Activated CD4-positive, CD25-positive, alpha-beta regulatory T cell (primary cell): ENCODE data around the gene AHSG.
"Not testable (repeated sequence)": the region's sequence is repeated elsewhere in the genome, so short reads cannot be mapped to it uniquely, and the experiment has no call there.

ENCODE experiments used
- DNase-seq, 4 experiments: peaks; one replicate each; lab custom pipeline; 2025; lab: John Stamatoyannopoulos, UW

Gene AHSG

DNA sequence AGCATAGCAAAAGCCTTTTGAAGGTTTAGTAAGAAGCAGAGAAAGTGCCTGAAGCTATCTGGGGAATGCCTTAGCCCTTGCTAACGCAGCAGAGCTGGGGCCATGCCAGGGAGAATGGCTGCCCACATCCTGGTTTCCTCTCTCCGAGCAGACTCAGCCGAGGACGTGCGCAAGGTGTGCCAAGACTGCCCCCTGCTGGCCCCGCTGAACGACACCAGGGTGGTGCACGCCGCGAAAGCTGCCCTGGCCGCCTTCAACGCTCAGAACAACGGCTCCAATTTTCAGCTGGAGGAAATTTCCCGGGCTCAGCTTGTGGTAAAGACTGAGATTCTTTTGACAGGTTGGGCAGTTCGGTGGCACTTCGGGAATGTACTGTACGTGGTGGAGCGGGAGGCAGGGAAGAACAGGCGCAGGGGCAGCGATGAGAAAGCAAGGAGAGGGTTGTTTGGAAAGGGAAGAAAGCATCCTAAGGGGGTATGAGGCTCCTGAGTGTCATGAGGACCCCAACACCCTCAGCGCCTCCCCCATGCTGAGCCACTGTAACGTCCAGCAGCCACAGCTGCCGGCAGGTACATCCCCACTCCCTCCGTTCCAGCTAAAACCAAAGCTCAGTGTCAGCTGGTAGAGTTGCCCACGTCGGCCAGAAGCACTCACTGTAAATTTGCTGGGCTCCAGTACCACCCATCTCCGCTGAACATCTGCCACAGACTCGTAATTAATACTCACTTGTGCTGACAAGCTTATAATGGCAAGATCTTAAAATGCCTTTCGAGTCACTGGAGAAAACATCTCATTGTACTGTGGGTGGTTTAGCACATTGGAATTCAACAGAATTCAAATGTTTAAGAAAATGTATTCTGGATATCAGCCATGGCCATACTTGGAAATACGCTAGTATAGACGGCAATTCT is 4.4 kb downstream of the AHSG start:
- peak; percentile 58 to 73 (median 62) for DNase-seq

DNA sequence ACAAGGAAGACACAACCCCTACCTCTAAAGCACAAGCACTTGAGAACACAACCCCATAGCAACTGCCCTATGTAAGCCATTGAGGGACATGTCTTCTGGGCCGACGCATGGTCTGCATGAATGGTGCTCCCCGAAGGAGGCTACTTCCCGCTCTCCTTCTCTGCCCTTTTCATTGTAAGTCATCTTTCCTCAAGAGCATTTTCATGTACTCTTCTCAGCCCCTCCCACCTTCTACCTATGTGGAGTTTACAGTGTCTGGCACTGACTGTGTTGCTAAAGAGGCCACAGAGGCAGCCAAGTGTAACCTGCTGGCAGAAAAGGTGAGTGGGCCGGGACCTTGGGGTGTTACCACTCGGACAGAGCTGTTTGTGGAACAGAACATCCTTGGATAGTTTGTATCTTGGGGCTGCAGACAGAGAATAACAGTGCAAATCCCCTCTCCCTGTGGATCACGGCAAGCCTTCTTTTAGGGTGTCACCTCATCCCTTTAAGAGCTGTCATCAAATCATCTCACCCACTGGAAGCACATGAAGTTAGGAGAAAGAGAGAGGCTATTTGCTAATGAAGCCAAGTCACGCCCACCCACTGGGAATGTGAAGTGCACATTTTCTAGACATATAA is 5.6 kb downstream of the AHSG start:
- no peak for DNase-seq

DNA sequence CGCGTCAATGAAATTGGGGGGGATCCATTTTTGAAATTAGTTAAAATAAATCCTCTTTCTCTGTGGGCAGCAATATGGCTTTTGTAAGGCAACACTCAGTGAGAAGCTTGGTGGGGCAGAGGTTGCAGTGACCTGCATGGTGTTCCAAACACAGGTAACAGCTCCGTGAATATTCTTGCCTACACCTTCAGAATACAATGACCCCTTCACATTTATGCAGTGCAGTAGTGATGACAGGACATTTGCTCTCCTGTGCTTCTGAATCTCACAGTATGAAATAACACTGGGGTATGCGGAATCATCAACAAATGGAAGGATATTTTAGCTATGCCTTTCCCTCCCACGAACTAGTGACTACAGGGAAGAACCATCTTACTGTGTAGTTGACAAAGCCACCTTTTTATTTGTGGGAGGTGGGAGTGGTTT is 6.9 kb downstream of the AHSG start:
- DNase-seq: no peak

DNA sequence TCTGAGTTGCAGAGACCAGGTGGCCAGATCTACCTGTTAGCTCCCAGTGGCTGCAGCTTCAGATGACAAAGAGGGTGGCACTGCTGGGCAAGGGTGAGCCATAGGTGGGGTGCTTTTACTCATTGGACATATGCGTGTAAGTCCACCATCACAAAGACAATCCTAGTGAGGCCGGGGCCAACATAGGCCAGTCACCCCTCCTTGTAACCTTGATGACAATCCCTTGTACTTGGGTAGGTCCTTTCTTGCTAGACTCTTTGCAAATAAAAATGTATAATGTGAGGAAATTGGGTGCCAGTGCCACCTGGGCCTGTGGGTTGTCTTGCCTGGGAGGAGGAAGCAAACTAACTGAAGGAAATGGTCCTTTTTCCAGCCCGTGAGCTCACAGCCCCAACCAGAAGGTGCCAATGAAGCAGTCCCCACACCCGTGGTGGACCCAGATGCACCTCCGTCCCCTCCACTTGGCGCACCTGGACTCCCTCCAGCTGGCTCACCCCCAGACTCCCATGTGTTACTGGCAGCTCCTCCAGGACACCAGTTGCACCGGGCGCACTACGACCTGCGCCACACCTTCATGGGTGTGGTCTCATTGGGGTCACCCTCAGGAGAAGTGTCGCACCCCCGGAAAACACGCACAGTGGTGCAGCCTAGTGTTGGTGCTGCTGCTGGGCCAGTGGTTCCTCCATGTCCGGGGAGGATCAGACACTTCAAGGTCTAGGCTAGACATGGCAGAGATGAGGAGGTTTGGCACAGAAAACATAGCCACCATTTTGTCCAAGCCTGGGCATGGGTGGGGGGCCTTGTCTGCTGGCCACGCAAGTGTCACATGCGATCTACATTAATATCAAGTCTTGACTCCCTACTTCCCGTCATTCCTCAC is 7.6 kb downstream of the AHSG start:
- DNase-seq: no peak

DNA sequence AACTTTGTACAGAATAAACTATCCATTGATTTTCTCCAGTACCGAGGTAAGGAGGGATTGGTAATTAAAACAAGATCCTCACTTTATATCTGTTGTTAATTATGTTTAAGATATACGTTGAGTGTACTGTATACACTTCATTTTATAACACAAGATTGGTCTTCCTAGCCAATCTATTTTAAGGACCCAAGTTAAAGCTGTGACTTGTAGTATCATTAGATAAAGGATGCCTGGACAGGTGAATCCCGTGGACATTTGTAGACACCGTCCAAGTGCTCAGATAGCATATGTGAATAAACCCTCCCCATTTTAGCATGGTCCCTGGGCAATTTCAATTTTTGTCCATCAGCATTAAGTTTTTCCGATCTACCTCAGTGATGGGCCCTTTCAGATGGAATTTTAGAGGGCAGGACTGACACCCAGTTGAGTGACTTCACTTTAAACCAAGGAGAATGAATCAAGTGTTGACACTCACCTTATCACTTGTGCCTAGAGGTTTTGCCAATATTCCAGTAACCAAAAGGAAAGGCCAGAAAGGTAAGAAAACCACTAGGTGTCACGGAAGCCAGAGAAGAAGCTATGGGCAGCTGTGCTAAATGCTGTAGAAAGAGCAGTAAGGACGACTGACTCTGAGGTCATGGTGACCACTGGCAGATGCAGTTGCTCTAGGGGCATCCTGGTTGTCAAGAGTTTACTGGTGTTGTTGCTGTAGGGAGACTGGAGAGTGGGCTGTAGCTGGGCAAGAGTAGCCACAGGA is 9.2 kb downstream of the AHSG start:
- no peak for DNase-seq

DNA sequence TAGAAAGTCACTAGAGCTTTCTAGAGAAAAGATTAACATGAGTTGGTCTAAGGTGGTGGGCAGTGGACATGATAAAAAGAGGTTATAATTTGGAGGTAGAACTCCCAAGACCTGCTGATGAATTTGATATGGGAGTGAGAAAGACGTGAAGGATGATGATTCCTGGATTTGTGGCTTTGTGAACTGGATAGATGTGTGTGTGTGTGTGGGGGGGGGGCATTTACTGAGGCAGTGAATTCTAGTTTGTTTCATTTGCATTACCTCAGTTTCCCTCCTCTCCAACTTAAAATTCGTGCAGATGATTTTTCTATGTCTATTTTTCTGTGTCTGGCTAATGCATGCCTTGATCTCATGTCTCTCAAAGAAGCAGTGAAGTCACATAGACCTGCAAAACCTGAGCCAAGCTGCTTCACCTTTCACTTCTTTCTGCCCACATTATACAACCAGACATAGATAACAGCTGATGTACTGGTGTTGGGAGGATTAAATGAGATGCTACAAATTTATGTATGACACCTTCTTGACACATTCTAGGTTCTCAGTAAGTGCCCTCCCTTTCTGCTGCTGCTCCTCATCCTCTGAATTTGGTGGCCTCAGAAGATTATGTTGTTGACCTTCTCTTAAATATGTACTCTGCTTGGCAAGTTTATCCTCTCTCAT is 9.9 kb downstream of the AHSG start:
- DNase-seq: no peak

DNA sequence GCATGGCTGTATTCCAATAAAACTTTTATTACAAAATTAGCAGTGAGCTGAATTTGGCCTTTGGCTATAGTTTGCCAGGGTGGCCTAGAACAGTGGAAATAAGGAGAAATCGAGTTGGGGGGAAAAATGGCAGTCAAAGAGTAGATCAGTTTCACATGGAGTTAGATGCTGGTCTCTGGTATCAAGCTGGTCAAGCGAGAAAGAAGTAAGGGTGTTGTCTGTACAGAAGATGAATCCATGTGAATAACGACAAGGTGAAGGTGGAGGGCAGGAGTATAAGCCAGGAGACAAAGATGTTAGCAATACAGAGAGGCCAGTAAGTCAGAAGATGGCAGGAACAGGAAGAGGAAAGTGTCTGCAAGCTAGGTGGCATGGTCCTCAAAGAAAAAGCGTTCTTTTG is 11.7 kb downstream of the AHSG start:
- DNase-seq: no peak

DNA sequence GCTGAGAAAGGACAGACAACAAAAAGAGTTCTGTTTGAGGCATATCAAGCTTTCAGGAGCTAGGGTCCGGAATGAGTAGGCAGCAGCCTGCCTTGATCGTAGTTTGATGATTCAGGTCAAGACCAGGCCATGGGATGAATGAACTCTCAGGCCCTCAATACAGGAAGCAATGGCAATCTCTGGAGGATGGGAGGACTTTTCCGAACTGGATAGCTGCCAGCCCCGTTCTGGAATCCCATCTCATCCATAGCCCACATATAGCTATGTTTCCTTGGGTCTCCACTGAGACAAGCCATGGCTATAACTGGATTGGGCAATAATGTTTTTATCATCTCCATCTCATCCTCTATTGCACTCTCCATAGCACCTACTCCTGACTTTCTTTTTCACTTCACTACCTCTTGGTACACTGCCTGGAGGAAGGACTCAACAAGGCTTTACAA is 12.8 kb downstream of the AHSG start:
- no peak for DNase-seq

DNA sequence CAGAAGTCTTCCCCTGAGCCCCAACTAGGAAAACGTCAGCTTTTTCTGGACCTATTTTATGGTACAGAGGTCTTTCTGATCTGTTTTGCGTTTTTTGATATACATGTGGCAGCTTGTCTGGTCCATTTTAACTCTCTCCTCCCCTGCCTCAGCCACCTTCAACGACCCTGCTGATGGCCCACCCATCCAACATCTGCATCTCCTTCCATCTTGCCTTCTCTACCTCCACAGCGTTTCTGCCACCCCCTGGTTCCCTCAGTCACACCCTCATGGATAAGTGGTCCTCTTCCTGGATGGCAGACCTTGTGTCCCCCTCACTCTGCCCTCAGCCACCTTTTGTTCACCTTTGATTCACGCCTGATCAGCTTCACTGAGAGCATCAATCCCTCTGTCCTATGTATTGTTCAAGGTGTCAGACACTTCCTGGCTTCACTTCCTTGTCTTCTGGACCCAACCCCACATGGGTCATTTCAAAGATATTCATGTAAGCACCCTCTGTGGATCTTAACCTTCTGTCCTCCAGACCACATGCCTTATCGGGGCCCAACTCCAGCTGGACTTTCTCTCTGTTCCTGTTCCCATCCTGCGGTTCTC is 13.5 kb downstream of the AHSG start:
- no peak for DNase-seq

DNA sequence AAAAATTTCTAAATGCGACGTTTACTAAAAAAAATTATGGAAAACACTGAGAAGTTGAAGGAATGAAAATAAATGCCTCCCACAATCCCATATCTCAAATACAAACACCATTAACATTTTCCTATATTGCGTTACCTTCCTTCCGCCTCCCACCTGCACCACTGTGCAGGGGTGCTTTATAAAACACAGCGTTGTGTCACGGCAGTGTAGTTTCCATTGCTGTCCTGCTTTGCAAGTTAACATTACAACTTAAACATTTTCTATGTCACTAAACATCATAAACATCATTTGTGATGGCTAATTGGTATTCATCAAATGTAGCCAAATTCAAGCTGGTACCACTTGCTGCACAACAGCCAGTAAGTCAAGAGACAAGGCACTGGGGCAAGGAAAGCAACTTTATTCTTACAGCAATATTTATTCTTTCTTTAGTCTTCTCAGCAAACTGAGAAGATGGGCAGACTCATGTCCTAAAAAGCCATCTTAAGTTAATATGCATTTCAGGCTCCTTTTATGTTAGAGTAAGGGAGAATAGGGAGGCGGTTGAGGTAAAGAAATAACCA is 15.1 kb downstream of the AHSG start:
- no peak for DNase-seq

DNA sequence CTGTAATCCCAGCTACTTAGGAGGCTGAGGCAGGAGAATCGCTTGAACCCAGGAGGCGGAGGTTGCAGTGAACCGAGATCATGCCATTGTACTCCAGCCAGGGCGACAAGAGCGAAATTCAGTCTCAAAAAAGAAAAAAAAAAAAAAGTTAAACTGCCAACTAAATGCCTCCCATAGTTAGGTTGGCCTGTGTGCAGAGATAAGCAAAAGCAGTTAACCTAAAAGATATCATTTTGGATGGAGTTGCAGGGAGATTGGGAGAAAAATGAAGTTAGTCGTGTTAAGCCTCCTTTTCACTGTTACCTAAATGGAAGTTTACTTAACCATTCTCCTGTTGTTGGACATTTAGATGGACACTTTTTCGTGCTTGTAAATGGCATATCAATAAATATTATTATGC is 15.9 kb downstream of the AHSG start:
- no peak for DNase-seq

DNA sequence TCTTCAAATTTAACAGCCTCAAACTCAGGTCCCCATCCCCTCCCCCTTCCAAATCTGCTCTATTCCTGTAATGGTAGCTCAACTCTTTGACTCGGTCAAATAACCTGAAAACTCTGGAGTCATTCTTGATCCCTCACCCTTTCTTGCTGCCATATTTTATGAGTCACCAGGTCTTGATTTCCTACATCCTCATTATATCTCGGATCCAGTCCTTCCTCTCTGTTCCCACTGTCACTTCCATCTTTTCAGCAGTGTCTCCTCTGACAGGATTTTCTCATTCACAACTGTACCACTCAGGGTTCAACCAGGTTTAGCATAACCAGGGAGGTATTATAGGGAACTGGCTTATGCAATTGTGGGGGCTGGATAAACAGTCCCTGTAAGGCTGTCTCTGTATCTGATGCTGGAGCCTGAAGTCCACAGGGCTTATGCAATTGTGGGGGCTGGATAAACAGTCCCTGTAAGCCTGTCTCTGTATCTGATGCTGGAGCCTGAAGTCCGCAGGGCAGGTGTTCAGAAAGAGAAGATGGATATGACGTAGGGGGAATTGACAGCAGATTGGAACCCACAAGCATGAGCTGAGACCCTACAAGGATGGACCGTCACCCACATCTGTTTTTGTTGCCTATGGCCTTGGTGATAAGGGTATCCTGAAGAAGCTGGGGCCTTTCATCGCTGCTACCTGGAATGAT is 18.2 kb downstream of the AHSG start:
- DNase-seq: no peak

DNA sequence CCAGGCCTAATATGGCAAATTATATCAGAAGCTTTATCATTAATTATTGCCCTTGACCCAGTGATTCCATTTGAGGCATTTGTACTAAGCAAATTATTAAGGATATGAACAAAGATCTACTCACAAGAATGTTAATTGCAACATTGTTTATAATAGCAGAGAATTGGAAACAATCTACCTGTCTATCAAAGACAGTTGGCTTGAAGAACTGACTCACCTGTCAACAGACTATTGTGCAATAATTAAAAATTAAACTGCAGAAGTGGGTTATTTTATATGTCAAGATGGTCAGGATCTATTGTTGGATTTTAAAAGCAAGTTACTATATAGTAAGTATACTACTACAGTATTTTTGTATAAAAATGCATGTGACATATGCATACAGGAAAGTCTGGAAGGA is 20.6 kb downstream of the AHSG start:
- DNase-seq: no peak

DNA sequence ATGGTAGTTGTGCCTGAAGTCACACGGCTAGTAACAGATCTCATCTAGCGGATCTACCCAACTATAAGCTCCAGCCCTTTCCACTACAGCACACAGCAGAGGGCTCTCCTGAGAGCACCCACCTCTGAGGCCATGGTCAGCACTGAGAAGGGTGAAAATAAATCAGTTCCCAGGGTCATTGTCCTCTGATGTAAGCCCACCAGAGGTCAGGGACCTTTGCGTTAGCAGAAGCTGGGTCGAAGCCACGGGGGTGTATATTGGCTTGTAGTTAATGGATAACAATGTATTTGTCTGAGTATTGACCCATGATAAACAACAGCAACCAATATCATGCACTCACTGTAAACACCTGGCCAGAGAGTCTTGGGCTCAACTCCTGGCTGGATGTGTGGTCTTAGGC is 21.3 kb downstream of the AHSG start:
- DNase-seq: not testable (repeated sequence)

DNA sequence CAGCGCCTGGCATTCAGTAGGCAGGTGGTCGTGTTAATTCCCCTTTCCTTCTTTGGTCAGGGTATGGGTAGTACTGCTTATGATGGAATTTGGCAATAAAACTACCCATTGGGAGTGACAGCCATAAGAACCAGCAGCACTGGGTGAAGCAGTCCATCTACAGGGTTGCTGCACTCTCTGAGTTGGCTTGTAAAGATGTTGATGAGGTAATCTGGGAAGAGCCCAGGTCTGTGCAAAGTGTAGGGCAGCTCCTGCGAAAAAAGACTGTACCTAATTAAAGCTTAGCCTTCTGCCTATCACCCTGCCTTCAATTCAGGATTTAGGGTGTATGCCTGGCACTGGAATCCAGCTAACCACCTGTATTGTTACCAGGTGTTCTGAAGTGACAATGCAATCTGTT is 22.7 kb downstream of the AHSG start:
- DNase-seq: no peak

DNA sequence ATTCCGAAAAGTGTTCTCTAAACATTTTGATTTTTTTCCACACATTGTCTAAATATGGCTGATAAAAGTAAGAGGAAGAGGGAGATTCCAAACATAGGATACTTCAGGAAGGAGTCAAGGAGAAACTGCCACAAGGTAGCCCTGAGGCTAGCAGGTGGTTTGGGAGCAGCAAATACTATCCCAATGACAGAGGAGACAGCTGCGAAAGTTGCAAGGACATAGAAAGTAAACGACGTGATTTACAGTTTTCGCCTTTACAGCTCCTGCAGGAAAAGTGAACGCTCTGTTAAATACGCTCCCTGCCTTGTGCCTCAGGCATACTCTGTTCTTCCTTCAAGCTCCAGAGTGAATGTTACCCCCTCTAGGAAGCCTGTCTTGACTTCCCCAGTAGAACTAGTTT is 23.7 kb downstream of the AHSG start:
- no peak for DNase-seq

DNA sequence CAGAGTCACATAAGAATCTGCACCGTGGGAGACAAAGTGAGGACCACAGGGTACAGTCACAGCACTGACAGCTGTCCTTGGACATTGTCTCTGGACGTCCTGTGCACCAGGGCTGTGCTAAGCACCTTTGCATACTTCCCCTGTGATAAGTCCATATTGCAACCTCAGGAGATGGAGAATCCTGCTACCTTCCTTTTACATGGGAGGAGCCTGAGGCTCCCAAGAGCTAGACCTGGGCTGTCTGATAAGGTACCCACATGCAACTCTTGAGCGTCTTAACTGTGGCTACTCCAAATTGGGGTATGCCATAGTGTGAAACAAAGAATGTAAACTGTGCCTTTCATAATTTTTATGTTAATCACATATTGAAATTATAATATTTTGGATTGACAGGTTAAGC is 24.8 kb downstream of the AHSG start:
- no peak for DNase-seq

DNA sequence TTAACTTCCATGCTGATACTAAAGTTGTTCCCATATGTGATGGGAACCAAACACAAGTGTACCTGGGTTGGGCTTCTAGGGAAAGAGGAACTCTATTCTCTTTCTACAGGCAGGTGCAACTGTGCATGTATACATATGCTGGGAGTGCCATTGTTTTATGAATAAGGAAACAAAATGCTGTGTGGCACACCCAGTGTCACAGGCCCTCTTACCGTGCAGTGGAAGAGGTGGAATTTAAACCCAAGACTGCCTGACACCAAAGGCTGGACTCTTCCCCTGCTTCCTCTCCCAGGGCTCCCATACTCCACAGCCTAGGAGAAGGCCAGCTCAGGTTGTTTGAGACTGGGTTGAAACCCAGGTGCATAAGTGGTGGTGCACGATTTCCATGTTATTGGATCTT is 25.4 kb downstream of the AHSG start:
- no peak for DNase-seq

DNA sequence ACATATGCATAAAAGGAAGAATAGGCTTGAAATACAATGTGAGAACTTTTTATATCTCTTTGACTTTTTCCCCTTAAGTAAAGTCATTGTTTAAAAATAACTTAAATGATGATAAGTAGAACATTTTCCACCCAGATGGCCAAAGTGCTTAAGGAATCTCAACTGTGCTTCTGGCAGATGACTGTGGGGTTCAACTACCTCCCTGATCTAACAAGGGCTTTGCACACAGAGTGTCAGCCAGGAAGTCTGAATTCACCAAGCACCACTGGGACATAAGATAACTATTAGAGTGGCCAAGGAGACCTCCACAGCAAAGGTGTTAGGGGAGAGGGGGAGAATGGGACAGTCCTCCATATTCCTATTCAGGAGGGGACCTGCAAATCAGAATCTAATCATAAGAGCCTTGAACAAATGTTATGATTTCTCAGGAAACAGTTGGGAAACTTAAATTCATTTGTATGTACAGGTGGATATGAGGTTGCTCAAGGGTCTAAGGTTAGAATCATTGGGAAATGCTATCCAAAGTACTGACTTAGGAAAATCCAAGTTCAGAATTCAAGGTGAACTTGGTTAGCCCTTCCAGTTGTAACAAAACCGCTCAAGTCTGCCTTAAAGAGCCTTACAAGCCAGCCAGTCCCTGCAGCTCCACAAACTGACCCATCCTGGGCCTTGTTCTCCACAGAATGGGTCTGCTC is 27.1 kb downstream of the AHSG start, which contains the start of gene FETUB:
Gene FETUB, plus strand, starts transcription at position 622 of the 695 bp plus-strand sequence. Its CDS starts 62 bp downstream, at position 684.
- DNase-seq: no peak
